Liver (tissue), 9 donors: ENCODE results near the gene CSKMT. TPM values are rescaled to one million over a fixed set of nuclear protein-coding genes. Genes with fewer than 3 reads are reported as not detected.

Experiments used
- DNase-seq: peaks from one replicate; pipeline ENCODE4 v3.0.0-alpha.2; 2017; ENCODE audit warnings: low spot score
- H3K27ac ChIP-seq, 2 donors: one replicate each; pipeline ENCODE4 v1.7.0; 2013; ENCODE audit warnings: inconsistent platforms in 2 of 2, low read length in 2 of 2, control low read depth in 1 of 2, low read depth in 1 of 2, mild to moderate bottlenecking in 1 of 2
- H3K27me3 ChIP-seq, 4 donors: one replicate each; pipeline versions ENCODE4 v1.6.1 to v1.7.0; 2013; ENCODE audit warnings: low read length in 3 of 4, inconsistent platforms in 1 of 4, mild to moderate bottlenecking in 1 of 4, moderate library complexity in 1 of 4; ENCODE audit not compliant: control insufficient read depth in 4 of 4, insufficient read depth in 4 of 4
- H3K36me3 ChIP-seq, 4 donors: one replicate each; pipeline versions ENCODE4 v1.6.1 to v1.7.0; 2013; ENCODE audit warnings: low read length in 3 of 4, mild to moderate bottlenecking in 3 of 4, low read depth in 1 of 4, moderate library complexity in 1 of 4; ENCODE audit not compliant: control insufficient read depth in 4 of 4, insufficient read depth in 3 of 4
- H3K4me1 ChIP-seq, 4 donors: one replicate each; pipeline versions ENCODE4 v1.6.1 to v1.7.0; 2013; ENCODE audit warnings: low read length in 3 of 4, mild to moderate bottlenecking in 3 of 4, moderate library complexity in 1 of 4; ENCODE audit not compliant: control insufficient read depth in 4 of 4, insufficient read depth in 4 of 4
- H3K4me3 ChIP-seq, 3 donors: one replicate each; pipeline versions ENCODE4 v1.6.1 to v1.7.0; 2013; ENCODE audit warnings: low read length in 3 of 3, control low read depth in 1 of 3, low read depth in 1 of 3, mild to moderate bottlenecking in 1 of 3
- H3K9ac ChIP-seq, 2 donors: one replicate each; pipeline ENCODE4 v1.7.0; 2013; ENCODE audit warnings: low read length in 2 of 2, mild to moderate bottlenecking in 2 of 2, moderate library complexity in 2 of 2, control low read depth in 1 of 2, low read depth in 1 of 2
- H3K9me3 ChIP-seq, 4 donors: one replicate each; pipeline versions ENCODE4 v1.6.1 to v1.7.0; 2013; ENCODE audit warnings: low read length in 3 of 4; ENCODE audit not compliant: control insufficient read depth in 4 of 4
- CTCF ChIP-seq: fragments of 150-350 bp; IDR thresholded peaks from 2 replicates; pipeline ENCODE4 v1.5.1; 2017; ENCODE audit warnings: improper control_type of control experiment, low read depth, low read length; ENCODE audit not compliant: missing input control
- EGR1 ChIP-seq, 2 donors: IDR thresholded peaks; 2 replicates each; pipeline ENCODE4 v1.6.1; 2016 to 2018; ENCODE audit warnings: antibody characterized with exemption in 2 of 2, low read depth in 2 of 2
- FOXA1 ChIP-seq: IDR thresholded peaks from 2 replicates; pipeline ENCODE4 v1.6.1; 2016; ENCODE audit warnings: antibody characterized with exemption
- FOXA2 ChIP-seq: IDR thresholded peaks from 2 replicates; pipeline ENCODE4 v1.6.1; 2016; ENCODE audit warnings: antibody characterized with exemption
- GABPA ChIP-seq, 2 donors: IDR thresholded peaks in 1 of 2; conservative IDR thresholded peaks in 1 of 2; 2 replicates each; pipeline ENCODE4 v1.6.1; 2016; ENCODE audit warnings: antibody characterized with exemption in 2 of 2, mild to moderate bottlenecking in 1 of 2, moderate library complexity in 1 of 2
- NR2F2 ChIP-seq: IDR thresholded peaks from 2 replicates; pipeline ENCODE4 v1.6.1; 2016; ENCODE audit warnings: antibody characterized with exemption
- RAD21 ChIP-seq, 2 donors: IDR thresholded peaks; 2 replicates each; pipeline ENCODE4 v1.6.1; 2016; ENCODE audit warnings: antibody characterized with exemption in 2 of 2, mild to moderate bottlenecking in 2 of 2
- REST ChIP-seq: IDR thresholded peaks from 2 replicates; pipeline ENCODE4 v1.6.1; 2016; ENCODE audit warnings: antibody characterized with exemption, mild to moderate bottlenecking
- RXRA ChIP-seq, 2 donors: IDR thresholded peaks; 2 replicates each; pipeline ENCODE4 v1.6.1; 2017 to 2018; ENCODE audit warnings: antibody characterized with exemption in 2 of 2, mild to moderate bottlenecking in 1 of 2
- TAF1 ChIP-seq: conservative IDR thresholded peaks from 2 replicates; pipeline ENCODE4 v1.6.1; 2016; ENCODE audit warnings: antibody characterized with exemption, mild to moderate bottlenecking
- YY1 ChIP-seq: IDR thresholded peaks from 2 replicates; pipeline ENCODE4 v1.6.1; 2016; ENCODE audit warnings: antibody characterized with exemption, mild to moderate bottlenecking
- ZBTB33 ChIP-seq: IDR thresholded peaks from 2 replicates; pipeline ENCODE4 v1.6.1; 2016; ENCODE audit warnings: antibody characterized with exemption
- WGBS: extraction: QIAGEN DNeasy Blood & Tissue Kit; methylation state at CpG from one replicate; pipeline ENCODE4 v1.1.7; 2013; 5-methylcytosine and 5-hydroxymethylcytosine counted together
- polyA plus RNA-seq, 2 donors: library from polyadenylated mRNA; stranded (reverse) in 1 of 2; unstranded in 1 of 2; fragments of 200-250 nt in 1 of 2; fragments of >200 nt in 1 of 2; fragmentation: Nextera tagmentation in 1 of 2; extraction: Ambion mirVana in 1 of 2; gene quantifications; one replicate each; pipeline versions ENCODE4 v1.2.1 to v1.2.3, GENCODE V29; 2013 to 2015
- total RNA-seq, 2 donors: library from RNA; depleted of rRNA; stranded (reverse); fragments of >200 nt; gene quantifications; one replicate each; pipeline ENCODE4 v1.2.3, GENCODE V29; 2014
- donor health status: healthy.
- donor health status: healthy.
- donor health status: healthy.
- donor health status: healthy.
- donor health status: healthy.

Gene CSKMT
- total and polyA plus RNA-seq, 4 donors, result 1.8 to 2.5 (median 2.3) TPM

GRCh38 chr11:62671236-62671607 is 6.1 kb downstream of the CSKMT start:
- Histone ChIP-seq H3K27ac (peak overlapping the region; percentile 83 to 86), H3K27me3 (no peaks in the 10 kb centered on the region), H3K9ac (peak overlapping the region; percentile 80 to 84), H3K36me3 (peaks cover 0 to 8% (median under 1%) of the 10 kb centered on the region in 4 donors), H3K4me3 (peak overlapping the region; percentile 82 to 92 (median 86)), H3K4me1 (peaks cover 18 to 50% (median 39%) of the 10 kb centered on the region in 4 donors), H3K9me3 (no peaks in the 10 kb centered on the region)
- DNase-seq, result no peak
- no peak for TF ChIP-seq REST
- peak; percentile 32 for TF ChIP-seq ZBTB33
- under 1% methylated on average over 17 of the region's 17 CpGs for WGBS

- peak in 1 of 2 donors; percentile 77 for TF ChIP-seq GABPA (IDR thresholded peaks at IDR 0.05 in 1 of 2, conservative IDR thresholded peaks at IDR 0.05 in 1 of 2)
- TF ChIP-seq RAD21 (IDR thresholded peaks at IDR 0.05), result peak in 1 of 2 donors; percentile 25
- peak in 1 of 2 donors; percentile 10 for TF ChIP-seq EGR1 (IDR thresholded peaks at IDR 0.05; ENCODE audit: low read depth in 2 of 2)
- TF ChIP-seq FOXA1, result peak; percentile 38
- no peak for TF ChIP-seq CTCF
- TF ChIP-seq YY1, result peak; percentile 91
- peak; percentile 48 for TF ChIP-seq REST
- no peak for TF ChIP-seq FOXA2
- peak in 1 of 2 donors; percentile 28 for TF ChIP-seq RXRA (IDR thresholded peaks at IDR 0.05)
- TF ChIP-seq NR2F2, result peak; percentile 23
- TF ChIP-seq ZBTB33, result no peak
- TF ChIP-seq TAF1, result peak; percentile 52
- peaks cover 0 to 7% (median under 1%) of the 10 kb centered on the region in 4 donors for H3K36me3 ChIP-seq
- peaks cover 15 to 50% (median 38%) of the 10 kb centered on the region in 4 donors for H3K4me1 ChIP-seq
- H3K27ac ChIP-seq, result peak within 1 kb of the TSS; percentile 83 to 86
- no peaks in the 10 kb centered on the region for H3K27me3 ChIP-seq
- WGBS, result under 1% methylated on average over 59 of the region's 59 CpGs
- H3K9me3 ChIP-seq, result no peaks in the 10 kb centered on the region
- DNase-seq, result peak; percentile 82
- peak within 1 kb of the TSS; percentile 80 to 84 for H3K9ac ChIP-seq
- peak within 1 kb of the TSS; percentile 82 to 92 (median 86) for H3K4me3 ChIP-seq
Observed at GRCh38 chr11:62671608-62672389, 6.7 kb downstream of the CSKMT start, which contains the start of the genes LBHD1 and UQCC3. TSS of gene LBHD1 (minus strand) at chr11:62672267. CDS start at chr11:62670031, 2,236 bp downstream. TSS of gene UQCC3 (plus strand) at chr11:62671673. CDS start at chr11:62671746, 73 bp downstream.
